ENCODE measurements around the gene RGS6. TPM values are rescaled to one million over a fixed set of nuclear protein-coding genes. Genes with fewer than 3 reads are reported as not detected.

RGS6 gene
- total RNA-seq, 4 donors from 2014 or later: 0.46 to 3.7 (median 1.6) TPM

- H3K36me3 ChIP-seq: no peaks in the 10 kb centered on the region
- TF ChIP-seq POLR2A (IDR thresholded peaks at IDR 0.05): no peak
- TF ChIP-seq, protein P1, sequence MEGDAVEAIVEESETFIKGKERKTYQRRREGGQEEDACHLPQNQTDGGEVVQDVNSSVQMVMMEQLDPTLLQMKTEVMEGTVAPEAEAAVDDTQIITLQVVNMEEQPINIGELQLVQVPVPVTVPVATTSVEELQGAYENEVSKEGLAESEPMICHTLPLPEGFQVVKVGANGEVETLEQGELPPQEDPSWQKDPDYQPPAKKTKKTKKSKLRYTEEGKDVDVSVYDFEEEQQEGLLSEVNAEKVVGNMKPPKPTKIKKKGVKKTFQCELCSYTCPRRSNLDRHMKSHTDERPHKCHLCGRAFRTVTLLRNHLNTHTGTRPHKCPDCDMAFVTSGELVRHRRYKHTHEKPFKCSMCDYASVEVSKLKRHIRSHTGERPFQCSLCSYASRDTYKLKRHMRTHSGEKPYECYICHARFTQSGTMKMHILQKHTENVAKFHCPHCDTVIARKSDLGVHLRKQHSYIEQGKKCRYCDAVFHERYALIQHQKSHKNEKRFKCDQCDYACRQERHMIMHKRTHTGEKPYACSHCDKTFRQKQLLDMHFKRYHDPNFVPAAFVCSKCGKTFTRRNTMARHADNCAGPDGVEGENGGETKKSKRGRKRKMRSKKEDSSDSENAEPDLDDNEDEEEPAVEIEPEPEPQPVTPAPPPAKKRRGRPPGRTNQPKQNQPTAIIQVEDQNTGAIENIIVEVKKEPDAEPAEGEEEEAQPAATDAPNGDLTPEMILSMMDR (IDR thresholded peaks at IDR 0.05 in 4 of 5, conservative IDR thresholded peaks at IDR 0.05 in 1 of 5): no peak
- in situ Hi-C loops (cut with MboI; ENCODE audit: low sequenced_read_pairs in 4 of 4) (no loop called here), intact Hi-C loops (cut with DNase I; ENCODE audit: low total_unique reads) (no loop called here)
- DNase-seq (no peak), ATAC-seq (no peak)
- H3K4me1 ChIP-seq: no peaks in the 10 kb centered on the region
- no peaks in the 10 kb centered on the region for H3K27me3 ChIP-seq
- H3K9me3 ChIP-seq: no peaks in the 10 kb centered on the region
- H3K27ac ChIP-seq: no peak overlapping the region
- H3K4me3 ChIP-seq: no peak overlapping the region
These were observed 343.0 kb downstream of the RGS6 start for GRCh38 chr14:72275242-72275641.

DNA sequence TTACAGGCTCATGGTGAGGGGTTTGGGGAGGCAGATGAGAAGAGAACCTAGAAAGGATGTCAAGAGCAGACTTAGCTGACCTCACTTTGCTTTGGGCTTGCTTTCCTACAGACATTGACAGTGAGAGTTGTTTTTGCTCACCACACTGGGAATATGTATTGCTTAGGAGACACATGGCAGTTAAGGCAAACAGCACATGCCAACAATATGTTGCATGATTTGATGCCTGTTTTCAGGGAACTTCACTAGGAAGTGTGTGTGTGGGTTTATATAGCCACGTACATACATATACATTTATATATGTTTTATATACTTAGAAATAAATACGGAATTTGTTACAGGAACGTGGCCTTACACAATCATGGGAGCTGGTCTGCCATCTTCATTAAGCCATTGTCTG, 346.1 kb downstream of the RGS6 start:
- Histone ChIP-seq H3K27me3 (no peaks in the 10 kb centered on the region), H3K4me3 (no peak overlapping the region), H3K4me1 (no peaks in the 10 kb centered on the region), H3K9me3 (no peaks in the 10 kb centered on the region), H3K27ac (no peak overlapping the region), H3K36me3 (no peaks in the 10 kb centered on the region)
- ATAC-seq (no peak), DNase-seq (no peak)
- in situ Hi-C loops (cut with MboI; ENCODE audit: low sequenced_read_pairs in 4 of 4) (no loop called here), intact Hi-C loops (cut with DNase I; ENCODE audit: low total_unique reads) (no loop called here)
- TF ChIP-seq, protein P1 (IDR thresholded peaks at IDR 0.05 in 4 of 5, conservative IDR thresholded peaks at IDR 0.05 in 1 of 5): no peak
- TF ChIP-seq POLR2A (IDR thresholded peaks at IDR 0.05): no peak

DNA sequence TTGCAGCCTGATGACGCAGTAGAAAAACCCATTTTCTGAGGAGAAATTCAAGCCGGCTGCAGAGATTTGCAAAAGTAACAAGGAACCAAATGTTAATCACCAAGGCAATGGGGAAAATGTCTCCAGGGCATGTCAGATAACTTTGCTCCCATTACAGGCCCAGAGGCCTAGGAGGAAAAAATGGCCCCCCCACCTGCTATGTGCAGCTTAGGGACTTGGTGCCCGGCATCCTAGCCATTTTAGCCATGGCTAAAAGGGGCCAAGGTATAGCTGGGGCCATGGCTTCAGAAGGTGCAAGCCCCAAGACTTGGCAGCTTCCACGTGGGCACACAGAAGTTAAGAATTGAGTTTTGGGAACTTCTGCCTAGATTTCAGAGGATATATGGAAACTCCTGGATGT, 351.9 kb downstream of the RGS6 start:
- ATAC-seq: no peak
- H3K27me3 ChIP-seq: no peaks in the 10 kb centered on the region
- no peak overlapping the region for H3K4me3 ChIP-seq
- no peaks in the 10 kb centered on the region for H3K9me3 ChIP-seq
- TF ChIP-seq, protein P1 (IDR thresholded peaks at IDR 0.05 in 4 of 5, conservative IDR thresholded peaks at IDR 0.05 in 1 of 5): no peak
- no peak for TF ChIP-seq POLR2A (IDR thresholded peaks at IDR 0.05)
- H3K27ac ChIP-seq: no peak overlapping the region
- no peaks in the 10 kb centered on the region for H3K4me1 ChIP-seq
- DNase-seq: no peak
- no peaks in the 10 kb centered on the region for H3K36me3 ChIP-seq
- intact Hi-C loops (cut with DNase I; ENCODE audit: low total_unique reads) (no loop called here), in situ Hi-C loops (cut with MboI; ENCODE audit: low sequenced_read_pairs in 4 of 4) (no loop called here)

DNA sequence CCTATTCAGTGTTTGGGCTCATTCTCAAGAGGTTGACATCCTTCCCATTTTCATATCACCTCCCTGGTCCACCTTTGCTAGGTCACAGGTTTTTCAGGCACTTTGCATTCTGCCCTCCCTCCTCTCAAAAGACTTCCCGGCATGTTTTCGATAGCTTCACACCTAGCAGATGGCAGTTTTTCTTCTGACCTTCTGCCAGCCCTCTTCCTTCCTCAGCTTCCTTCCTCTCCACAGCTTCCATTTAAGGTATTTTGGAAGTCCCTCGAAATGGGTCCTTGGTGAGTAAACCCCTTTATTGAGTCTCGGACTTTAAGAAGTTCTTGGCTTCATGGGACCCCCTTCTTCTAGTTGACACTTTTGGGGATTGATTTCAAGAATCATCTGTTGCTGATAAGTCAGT, 358.0 kb downstream of the RGS6 start:
- no peak for TF ChIP-seq POLR2A (IDR thresholded peaks at IDR 0.05)
- TF ChIP-seq, protein P1 (IDR thresholded peaks at IDR 0.05 in 4 of 5, conservative IDR thresholded peaks at IDR 0.05 in 1 of 5): no peak
- no peaks in the 10 kb centered on the region for H3K36me3 ChIP-seq
- no peaks in the 10 kb centered on the region for H3K27me3 ChIP-seq
- in situ Hi-C loops (cut with MboI; ENCODE audit: low sequenced_read_pairs in 4 of 4): loop anchor here in 1 of 4 donors (5.0 kb wide), 1 partner anchor 268 kb away; no protein-coding TSS in a partner anchor
- intact Hi-C loops (cut with DNase I; ENCODE audit: low total_unique reads): no loop called here
- no peaks in the 10 kb centered on the region for H3K4me1 ChIP-seq
- H3K9me3 ChIP-seq: no peaks in the 10 kb centered on the region
- no peak for DNase-seq
- no peak overlapping the region for H3K4me3 ChIP-seq
- ATAC-seq: no peak
- H3K27ac ChIP-seq: no peak overlapping the region

Measured in gastrocnemius medialis (tissue), 4 donors.